PC-3 (cell line): Measurements from ENCODE around the gene PTPRN2. TPM values are rescaled to one million over a fixed set of nuclear protein-coding genes. Genes with fewer than 3 reads are reported as not detected.
"Not testable (repeated sequence)": the region's sequence is repeated elsewhere in the genome, so short reads cannot be mapped to it uniquely, and the experiment has no call there.

Source experiments
- ATAC-seq: fragments of 200-7000 bp; cut with Tn5 transposase; 2 replicates; pipeline ENCODE4 v1.9.1; 2020; ENCODE audit warnings: mild to moderate bottlenecking, moderate library complexity
- BruUV-seq: library from RNA; stranded (reverse); fragments of 400-500 nt; replicated peaks from 2 replicates; lab custom pipeline; 2021; lab: Mats Ljungman, UMichigan
- CTCF ChIA-PET: fragments of 300-600 bp; sonication (Branson Sonifier 250); formaldehyde crosslinking; loops from one replicate; lab custom pipeline; 2022; ENCODE audit warnings: antibody characterized with exemption; lab: Charles Lee
- POLR2A ChIA-PET: fragments of 300-600 bp; sonication (Branson Sonifier 250); formaldehyde crosslinking; loops from one replicate; lab custom pipeline; 2022; ENCODE audit warnings: antibody characterized with exemption; ENCODE audit not compliant: unreplicated experiment; lab: Charles Lee
- DNase-seq: peaks from one replicate; pipeline ENCODE4 v3.0.0-alpha.2; 2015
- H2AFZ ChIP-seq: fragments of 300-600 bp; sonication (generic); 2 replicates; pipeline ENCODE4 v1.6.0; 2016; ENCODE audit warnings: antibody characterized with exemption, low read length
- H3F3A ChIP-seq: fragments of 300-600 bp; sonication (generic); one replicate; pipeline ENCODE4 v1.6.0; 2017; ENCODE audit warnings: antibody characterized with exemption, low read length, control low read depth, mild to moderate bottlenecking; ENCODE audit not compliant: unreplicated experiment
- H3K27ac ChIP-seq: fragments of 300-600 bp; sonication (generic); 2 replicates; pipeline ENCODE4 v1.5.1; 2016; ENCODE audit warnings: mild to moderate bottlenecking, low read length
- H3K27me3 ChIP-seq: fragments of 300-600 bp; sonication (generic); 2 replicates; pipeline ENCODE4 v1.6.1; 2016; ENCODE audit warnings: low read length, mixed read lengths
- H3K36me3 ChIP-seq: fragments of 300-600 bp; sonication (generic); 2 replicates; pipeline ENCODE4 v1.6.1; 2016; ENCODE audit warnings: low read depth, mixed run types, low read length, mixed read lengths
- H3K4me1 ChIP-seq: fragments of 300-600 bp; sonication (generic); 2 replicates; pipeline ENCODE4 v1.5.1; 2016; ENCODE audit warnings: low read length; ENCODE audit not compliant: insufficient read depth
- H3K4me2 ChIP-seq: fragments of 300-600 bp; sonication (generic); 2 replicates; pipeline ENCODE4 v1.6.0; 2016; ENCODE audit warnings: low read length
- H3K4me3 ChIP-seq: fragments of 300-600 bp; sonication (generic); 2 replicates; pipeline ENCODE4 v1.5.1; 2016; ENCODE audit warnings: mild to moderate bottlenecking, low read length, mixed read lengths
- H3K79me2 ChIP-seq: fragments of 300-600 bp; sonication (generic); 2 replicates; pipeline ENCODE4 v1.6.1; 2017; ENCODE audit warnings: low read length, mixed read lengths
- H3K9ac ChIP-seq: fragments of 300-600 bp; sonication (generic); 2 replicates; pipeline ENCODE4 v1.6.0; 2016; ENCODE audit warnings: mild to moderate bottlenecking, low read length
- H3K9me2 ChIP-seq: fragments of 300-600 bp; sonication (generic); replicated peaks from 2 replicates; pipeline ENCODE4 v1.6.1; 2016; ENCODE audit warnings: mixed run types, low read length, mixed read lengths
- H3K9me3 ChIP-seq: fragments of 300-600 bp; sonication (generic); 2 replicates; pipeline ENCODE4 v1.6.1; 2016; ENCODE audit warnings: low read length, mixed read lengths
- H4K20me1 ChIP-seq: fragments of 300-600 bp; sonication (generic); 2 replicates; pipeline ENCODE4 v1.6.1; 2016; ENCODE audit warnings: low read length, mixed read lengths
- CTCF ChIP-seq: fragments of 300-600 bp; sonication (generic); conservative IDR thresholded peaks from 2 replicates; pipeline ENCODE4 v1.5.1; 2017; ENCODE audit warnings: antibody characterized with exemption, low read depth, mild to moderate bottlenecking, low read length
- EZH2 ChIP-seq: fragments of 300-600 bp; sonication (generic); IDR thresholded peaks from one replicate; pipeline ENCODE4 v1.6.1; 2017; ENCODE audit warnings: antibody characterized with exemption, mild to moderate bottlenecking, low read length; ENCODE audit not compliant: unreplicated experiment
- EZH2phosphoT487 ChIP-seq: fragments of 300-600 bp; sonication (generic); IDR thresholded peaks from 2 replicates; pipeline ENCODE4 v1.6.1; 2018; ENCODE audit warnings: mild to moderate bottlenecking, antibody characterized with exemption, low read length, borderline replicate concordance
- intact Hi-C: fragments of 100-400 bp; cut with micrococcal nuclease; formaldehyde crosslinking; loops from 2 replicates; pipeline ENCODE4 v1.9.0; 2023
- total RNA-seq: library from RNA; depleted of rRNA; stranded (reverse); fragments of >200 nt; gene quantifications from 2 replicates; pipeline ENCODE4 v1.2.3, GENCODE V29; 2014

Gene PTPRN2
- total RNA-seq, 1 experiment from 2014 or later = 3.2 TPM

GRCh38 chr7:157501581-157501980 lies 1086.0 kb downstream of the PTPRN2 start:
- Histone ChIP-seq H3K4me2 (no peak overlapping the region), H3F3A (no peaks in the 10 kb centered on the region), H3K27me3 (no peaks in the 10 kb centered on the region), H3K4me1 (no peaks in the 10 kb centered on the region), H3K9me3 (peaks cover 6% of the 10 kb centered on the region; the same call in 1 of the 2 replicates), H3K27ac (no peak overlapping the region), H3K9ac (no peak overlapping the region), H2AFZ (no peak overlapping the region), H3K4me3 (no peak overlapping the region), H3K79me2 (no peaks in the 10 kb centered on the region), H3K9me2 (no peaks in the 10 kb centered on the region), H3K36me3 (no peaks in the 10 kb centered on the region), H4K20me1 (no peaks in the 10 kb centered on the region)
- DNase-seq (no peak), ATAC-seq (no peak)
- TF ChIP-seq EZH2 (no peak), EZH2phosphoT487 (no peak), CTCF (no peak)
- no TSS peak for BruUV-seq
- intact Hi-C loops = no loop called here
- CTCF ChIA-PET = no interaction called here
- POLR2A ChIA-PET = no interaction called here

- H3K4me2 ChIP-seq, H3K9me2 ChIP-seq, H3K9ac ChIP-seq, DNase-seq, H3K36me3 ChIP-seq, H3K9me3 ChIP-seq, BruUV-seq, H3K4me1 ChIP-seq, H2AFZ ChIP-seq, CTCF ChIA-PET, intact Hi-C loops, ATAC-seq, H3F3A ChIP-seq, H4K20me1 ChIP-seq, H3K79me2 ChIP-seq, POLR2A ChIA-PET, H3K27me3 ChIP-seq, H3K27ac ChIP-seq, H3K4me3 ChIP-seq: not testable (repeated sequence)
These were observed 1086.6 kb downstream of the PTPRN2 start for GRCh38 chr7:157500989-157501540.

DNA sequence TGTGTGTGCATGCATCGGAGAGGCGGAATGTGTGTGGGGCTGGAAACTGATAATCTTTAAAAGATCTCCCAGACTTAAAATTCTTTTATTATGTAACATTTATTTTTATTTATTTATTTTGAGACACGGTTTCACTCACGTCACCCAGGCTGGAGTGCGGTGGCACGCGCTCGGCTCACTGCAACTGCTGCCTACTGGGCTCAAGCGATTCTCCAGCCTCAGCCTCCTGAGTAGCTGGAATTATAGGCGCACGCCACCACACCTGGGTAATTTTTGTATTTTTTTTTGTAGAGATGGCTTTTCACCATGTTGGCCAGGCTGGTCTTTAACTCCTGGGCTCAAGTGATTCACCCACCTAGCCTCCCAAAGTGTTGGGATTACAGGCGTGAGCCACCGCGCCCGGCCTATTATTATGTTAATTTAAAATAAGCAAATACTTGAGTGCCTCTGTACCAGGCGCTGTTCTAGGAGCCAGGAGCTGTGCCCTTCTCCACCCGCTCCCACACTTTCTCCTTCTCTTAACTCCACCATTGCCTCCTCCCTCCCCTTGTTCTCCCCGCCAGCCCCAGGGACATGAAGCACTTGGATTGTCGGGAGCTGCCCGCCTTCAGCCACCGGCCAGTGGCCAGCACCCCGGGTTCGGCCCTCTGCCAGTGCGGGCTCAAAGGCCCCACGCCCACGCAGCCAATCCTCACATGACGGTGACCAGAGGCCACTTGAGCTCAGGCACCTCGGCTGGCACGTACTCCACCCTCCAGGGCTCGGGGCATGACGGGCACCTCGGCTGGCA lies 1087.3 kb downstream of the PTPRN2 start:
- no peak overlapping the region for H2AFZ ChIP-seq
- ATAC-seq = no peak
- CTCF ChIA-PET = no interaction called here

More for the DNA sequence above, 1087.3 kb downstream of the PTPRN2 start:
- no peak overlapping the region for H3K27ac ChIP-seq
- no peaks in the 10 kb centered on the region for H3F3A ChIP-seq
- H3K9me3 ChIP-seq = no peaks in the 10 kb centered on the region
- no peaks in the 10 kb centered on the region for H3K4me1 ChIP-seq
- H3K79me2 ChIP-seq = no peaks in the 10 kb centered on the region
- no peaks in the 10 kb centered on the region for H3K27me3 ChIP-seq
- no TSS peak for BruUV-seq
- H3K9me2 ChIP-seq = no peaks in the 10 kb centered on the region
- H3K9ac ChIP-seq = no peak overlapping the region
- POLR2A ChIA-PET = no interaction called here
- H3K36me3 ChIP-seq = no peaks in the 10 kb centered on the region
- no peak for TF ChIP-seq EZH2phosphoT487
- no peak for TF ChIP-seq CTCF
- TF ChIP-seq EZH2 = no peak
- H3K4me2 ChIP-seq = no peak overlapping the region
- H3K4me3 ChIP-seq = no peak overlapping the region
- intact Hi-C loops = no loop called here
- no peaks in the 10 kb centered on the region for H4K20me1 ChIP-seq
- DNase-seq = no peak
